SK-N-MC (cell line): ENCODE measurements around the gene MEDAG.
"Not testable (repeated sequence)": the region's sequence is repeated elsewhere in the genome, so short reads cannot be mapped to it uniquely, and the experiment has no call there.

Experiments used
- DNase-seq: peaks from one replicate; pipeline ENCODE4 v3.0.0-alpha.2; 2011; ENCODE audit warnings: low read depth, low spot score
- H3K27ac ChIP-seq: fragments of 200-600 bp; sonication (generic); 2 replicates; pipeline ENCODE4 v1.5.1; 2016; ENCODE audit warnings: mixed run types
- H3K36me3 ChIP-seq: fragments of 200-600 bp; sonication (generic); 2 replicates; pipeline ENCODE4 v1.6.1; 2017; ENCODE audit warnings: antibody characterized with exemption, low read length, mixed read lengths; ENCODE audit not compliant: insufficient read depth
- H3K4me3 ChIP-seq: fragments of 200-600 bp; sonication (generic); 2 replicates; pipeline ENCODE4 v1.5.1; 2016
- H3K9ac ChIP-seq: fragments of 200-600 bp; sonication (generic); 2 replicates; pipeline ENCODE4 v1.8.0; 2017; ENCODE audit warnings: mixed run types, mixed read lengths; ENCODE audit not compliant: insufficient read length
- H3K9me3 ChIP-seq: fragments of 200-600 bp; sonication (generic); 2 replicates; pipeline ENCODE4 v1.6.1; 2017; ENCODE audit warnings: low read depth, mild to moderate bottlenecking, antibody characterized with exemption, low read length, moderate library complexity, mixed read lengths
- EZH2 ChIP-seq: fragments of 200-600 bp; sonication (generic); IDR thresholded peaks from one replicate; pipeline ENCODE4 v1.6.1; 2017; ENCODE audit warnings: antibody characterized with exemption
- FOXP2 ChIP-seq: optimal IDR thresholded peaks from 2 replicates; pipeline ENCODE3; 2011; ENCODE audit warnings: mild to moderate bottlenecking, moderate library complexity; ENCODE audit not compliant: insufficient read depth; ENCODE audit errors: extremely low read length, control extremely low read depth
- POLR2AphosphoS5 ChIP-seq: IDR thresholded peaks from 2 replicates; pipeline ENCODE4 v1.6.1; 2012; ENCODE audit warnings: mild to moderate bottlenecking, low read depth, low read length, borderline replicate concordance

The MEDAG gene

GRCh38 chr13:30925429-30925828 is 19.4 kb downstream of the MEDAG start:
- TF ChIP-seq FOXP2 (no peak), POLR2AphosphoS5 (no peak), EZH2 (no peak)

DNA sequence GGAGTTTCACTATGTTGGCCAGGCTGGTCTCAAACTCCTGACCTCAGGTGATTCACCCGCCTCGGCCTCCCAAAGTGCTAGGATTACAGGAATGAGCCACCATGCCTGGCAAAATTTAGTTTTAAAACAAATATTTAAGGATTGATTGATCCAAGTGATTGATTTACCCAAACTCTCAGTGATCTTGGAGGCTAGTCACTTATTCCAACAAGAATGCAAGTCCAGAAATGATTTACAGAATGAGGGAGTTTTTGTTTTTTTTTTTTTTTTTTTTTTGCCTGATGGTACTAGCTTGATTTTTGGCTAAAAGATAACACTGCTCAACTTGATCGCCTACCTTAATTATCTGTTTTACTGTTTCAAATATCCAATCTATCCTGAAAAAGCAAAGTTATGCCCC is 20.7 kb downstream of the MEDAG start:
- H3K4me3 ChIP-seq, result no peak overlapping the region
- H3K9ac ChIP-seq, result no peak overlapping the region
- DNase-seq, result no peak
- H3K36me3 ChIP-seq, result no peaks in the 10 kb centered on the region
- H3K27ac ChIP-seq, result no peak overlapping the region
- TF ChIP-seq POLR2AphosphoS5 (no peak), EZH2 (no peak), FOXP2 (no peak)
- no peaks in the 10 kb centered on the region for H3K9me3 ChIP-seq

More at GRCh38 chr13:30925429-30925828, 19.4 kb downstream of the MEDAG start:
- H3K36me3 ChIP-seq, result no peaks in the 10 kb centered on the region
- no peaks in the 10 kb centered on the region for H3K9me3 ChIP-seq
- H3K4me3 ChIP-seq, result no peak overlapping the region
- H3K27ac ChIP-seq, result no peak overlapping the region
- DNase-seq, result no peak
- H3K9ac ChIP-seq, result no peak overlapping the region

- not testable (repeated sequence) for H3K4me3 ChIP-seq, H3K9me3 ChIP-seq, H3K27ac ChIP-seq, H3K9ac ChIP-seq, DNase-seq, H3K36me3 ChIP-seq
These were observed 21.1 kb downstream of the MEDAG start for GRCh38 chr13:30927188-30927587.

DNA sequence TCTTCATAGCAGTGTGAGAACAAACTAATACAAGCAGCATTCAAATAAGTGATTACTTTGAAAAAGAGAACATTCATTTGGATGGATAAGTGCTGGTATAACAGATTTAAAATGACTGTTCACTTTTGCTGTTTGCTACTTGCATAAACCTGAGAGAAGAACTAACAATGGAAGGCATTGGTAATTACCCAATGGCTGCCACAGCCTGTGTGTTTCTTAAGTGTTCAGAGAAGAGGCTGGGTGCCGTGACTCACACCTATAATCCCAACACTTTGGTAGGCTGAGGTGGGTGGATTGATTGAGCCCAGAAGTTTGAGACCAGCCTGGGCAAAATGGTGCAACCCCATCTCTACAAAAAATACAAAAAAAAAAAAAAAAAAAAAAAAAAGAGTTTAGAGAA is 21.5 kb downstream of the MEDAG start:
- Histone ChIP-seq H3K9me3 (no peaks in the 10 kb centered on the region), H3K9ac (no peak overlapping the region), H3K27ac (no peak overlapping the region), H3K4me3 (no peak overlapping the region), H3K36me3 (no peaks in the 10 kb centered on the region)
- no peak for DNase-seq
- TF ChIP-seq FOXP2 (no peak), EZH2 (no peak), POLR2AphosphoS5 (no peak)

GRCh38 chr13:30928978-30929377 is 22.9 kb downstream of the MEDAG start:
- Histone ChIP-seq H3K4me3 (no peak overlapping the region), H3K27ac (no peak overlapping the region), H3K9ac (no peak overlapping the region), H3K36me3 (no peaks in the 10 kb centered on the region), H3K9me3 (no peaks in the 10 kb centered on the region)
- TF ChIP-seq POLR2AphosphoS5 (no peak), EZH2 (no peak), FOXP2 (no peak)
- DNase-seq, result no peak

DNA sequence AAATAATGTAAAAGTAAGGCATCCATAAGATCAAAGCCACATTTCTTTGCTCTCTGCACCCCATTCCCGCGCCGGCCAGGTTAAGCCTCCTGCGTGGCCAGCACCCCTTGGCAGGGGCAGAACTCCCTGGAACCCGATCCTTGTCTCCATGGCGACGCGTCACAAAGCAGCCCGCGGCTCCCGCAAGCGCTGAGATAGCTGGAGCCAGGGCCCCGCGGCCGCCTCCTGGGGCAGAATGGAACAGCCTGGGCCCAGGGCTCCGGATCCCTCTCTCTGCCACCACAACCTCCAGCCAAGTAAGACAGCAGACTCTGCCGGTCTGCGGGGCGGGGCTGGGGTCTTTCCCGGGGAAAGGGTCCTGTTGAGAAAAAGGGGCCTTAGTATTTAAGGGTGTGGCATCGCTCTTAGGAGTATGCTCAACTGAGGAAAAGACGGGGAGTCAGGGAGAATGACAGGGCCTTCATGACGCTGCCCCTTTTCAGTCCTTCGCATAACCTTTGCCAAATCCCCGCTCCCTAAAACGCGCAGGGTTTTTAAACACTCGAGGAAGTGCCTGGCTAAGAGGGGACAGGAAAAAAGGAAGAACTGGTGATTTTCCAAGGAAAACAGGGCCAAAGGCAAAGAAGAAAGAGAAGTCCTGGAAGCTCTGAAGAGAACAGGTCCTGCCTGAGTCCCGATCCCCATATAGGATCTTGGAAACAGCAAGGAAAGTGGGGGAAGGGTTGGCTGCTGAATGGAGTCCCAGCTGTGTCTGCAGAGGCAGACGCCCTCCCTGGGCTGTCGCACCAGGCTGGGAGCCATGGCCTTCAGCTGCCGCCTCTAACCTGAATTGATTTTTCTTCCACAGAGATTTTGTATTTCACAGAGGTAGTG is 26.6 kb downstream of the MEDAG start, which contains the start of gene TEX26:
TSS of gene TEX26 (plus strand) at position 176 of the 873 bp plus-strand sequence. CDS start at position 236, 60 bp downstream.
- no peaks in the 10 kb centered on the region for H3K36me3 ChIP-seq
- TF ChIP-seq POLR2AphosphoS5 (no peak), FOXP2 (no peak), EZH2 (no peak)
- no peak within 1 kb of the TSS for H3K9ac ChIP-seq
- H3K4me3 ChIP-seq, result no peak within 1 kb of the TSS
- DNase-seq, result no peak
- H3K27ac ChIP-seq, result no peak within 1 kb of the TSS
- no peaks in the 10 kb centered on the region for H3K9me3 ChIP-seq

DNA sequence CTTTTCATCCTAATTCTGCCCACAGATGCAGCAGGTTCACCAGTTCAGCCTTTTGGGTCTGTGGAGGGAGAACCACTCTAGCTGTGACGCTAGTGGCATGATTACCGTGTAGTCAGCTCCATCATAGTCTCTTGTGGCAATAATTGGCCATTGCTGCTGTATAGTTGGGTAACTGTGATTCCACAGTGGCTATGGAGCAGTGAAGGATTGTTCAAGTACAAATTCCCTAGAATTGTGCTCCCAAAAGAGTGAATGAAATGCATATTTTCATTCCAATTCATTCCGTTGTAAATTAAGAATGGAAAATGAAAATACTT is 27.2 kb downstream of the MEDAG start:
- H3K27ac ChIP-seq, result no peak overlapping the region
- no peaks in the 10 kb centered on the region for H3K36me3 ChIP-seq
- no peak overlapping the region for H3K9ac ChIP-seq
- TF ChIP-seq FOXP2 (no peak), EZH2 (no peak), POLR2AphosphoS5 (no peak)
- H3K4me3 ChIP-seq, result no peak overlapping the region
- DNase-seq, result no peak
- H3K9me3 ChIP-seq, result no peaks in the 10 kb centered on the region

- no peaks in the 10 kb centered on the region for H3K36me3 ChIP-seq
- no peaks in the 10 kb centered on the region for H3K9me3 ChIP-seq
- no peak overlapping the region for H3K4me3 ChIP-seq
- H3K27ac ChIP-seq, result no peak overlapping the region
- no peak for TF ChIP-seq POLR2AphosphoS5
- TF ChIP-seq FOXP2, result no peak
- no peak for TF ChIP-seq EZH2
- no peak for DNase-seq
- no peak overlapping the region for H3K9ac ChIP-seq
These were observed 28.3 kb downstream of the MEDAG start for GRCh38 chr13:30934381-30934780.

GRCh38 chr13:30934803-30935202 is 28.7 kb downstream of the MEDAG start:
- DNase-seq, result no peak
- Histone ChIP-seq H3K27ac (no peak overlapping the region), H3K9me3 (no peaks in the 10 kb centered on the region), H3K9ac (no peak overlapping the region), H3K4me3 (no peak overlapping the region), H3K36me3 (no peaks in the 10 kb centered on the region)
- no peak for TF ChIP-seq EZH2
- no peak for TF ChIP-seq POLR2AphosphoS5
- TF ChIP-seq FOXP2, result no peak
